MCF 10A (cell line): ENCODE results near the gene CDC42SE1. TPM values are rescaled to one million over a fixed set of nuclear protein-coding genes. Genes with fewer than 3 reads are reported as not detected.

Experiments used
- Bru-seq: library from RNA; stranded (reverse); fragments of 400-500 nt; gene quantifications from one replicate; lab custom pipeline; 2021; lab: Mats Ljungman, UMichigan
- BruChase-seq, 2 experiments: library from RNA; stranded (reverse); fragments of 400-500 nt; gene quantifications; one replicate each; lab custom pipeline; 2021; lab: Mats Ljungman, UMichigan
- BruUV-seq: library from RNA; stranded (reverse); fragments of 400-500 nt; replicated peaks from 2 replicates; lab custom pipeline; 2021; lab: Mats Ljungman, UMichigan
- CTCF ChIA-PET: fragments of 300-600 bp; sonication (Branson Sonifier 250); formaldehyde crosslinking; extraction: SDS; loops from one replicate; lab custom pipeline; 2021; ENCODE audit warnings: antibody characterized with exemption, inconsistent platforms; lab: Yijun Ruan, JAX
- POLR2A ChIA-PET: fragments of 300-600, 350-650 bp; sonication (Branson Sonifier 250); formaldehyde crosslinking; extraction: SDS; loops from one replicate; lab custom pipeline; 2020; ENCODE audit warnings: antibody characterized with exemption, inconsistent platforms; lab: Yijun Ruan, JAX
- DNase-seq: peaks from one replicate; pipeline ENCODE4 v3.0.0-alpha.2; 2018; ENCODE audit not compliant: unreplicated experiment
- H3K27ac Mint-ChIP-seq: one replicate; pipeline ENCODE4 v1.8.0; 2022; ENCODE audit warnings: mild to moderate bottlenecking, low read depth, mixed read lengths; ENCODE audit not compliant: unreplicated experiment
- H3K27me3 Mint-ChIP-seq: one replicate; pipeline ENCODE4 v1.8.0; 2022; ENCODE audit warnings: mixed read lengths; ENCODE audit not compliant: insufficient read depth, unreplicated experiment
- H3K36me3 Mint-ChIP-seq: one replicate; pipeline ENCODE4 v1.8.0; 2022; ENCODE audit warnings: mild to moderate bottlenecking, moderate library complexity, mixed read lengths; ENCODE audit not compliant: insufficient read depth, unreplicated experiment
- H3K4me1 Mint-ChIP-seq: one replicate; pipeline ENCODE4 v1.8.0; 2022; ENCODE audit warnings: mixed read lengths; ENCODE audit not compliant: insufficient read depth, unreplicated experiment
- H3K4me3 Mint-ChIP-seq: one replicate; pipeline ENCODE4 v1.8.0; 2022; ENCODE audit warnings: mild to moderate bottlenecking, moderate library complexity, mixed read lengths; ENCODE audit not compliant: unreplicated experiment
- H3K9me3 Mint-ChIP-seq: one replicate; pipeline ENCODE4 v1.8.0; 2022; ENCODE audit warnings: mixed read lengths; ENCODE audit not compliant: unreplicated experiment
- CTCF ChIP-seq: fragments of 200-600 bp; IDR thresholded peaks from one replicate; pipeline ENCODE4 v1.8.0; 2022; ENCODE audit warnings: antibody characterized with exemption, mild to moderate bottlenecking; ENCODE audit not compliant: unreplicated experiment
- intact Hi-C: fragments of 100-400 bp; cut with micrococcal nuclease; formaldehyde crosslinking; loops from 2 replicates; pipeline ENCODE4 v1.14.1; 2022
- long read RNA-seq: library from polyadenylated mRNA; stranded (forward); transcript quantifications from one replicate; pipeline ENCODE4 v2.0.0, GENCODE V29; 2022
- total RNA-seq: library from RNA; stranded (reverse); gene quantifications from 2 replicates; pipeline ENCODE4 v1.2.3, GENCODE V29; 2022

Gene CDC42SE1
- total RNA-seq (134 and 139 TPM in 2 replicates), Bru-seq, nascent RNA (percentile 85 among the genes with signal in this experiment), BruChase-seq, experiment 1, labeled RNA remaining after a 6-hour chase (percentile 95 among the genes with signal in this experiment), BruChase-seq, experiment 2, labeled RNA remaining after a 2-hour chase (percentile 95 among the genes with signal in this experiment)
- long read RNA-seq, transcript CDC42SE1-201 (5 exons, 3,045 nt), result major isoform, 26 of 44 reads
- long read RNA-seq, partial matches to known transcripts, result 6 of 44 reads
- long read RNA-seq, other reads (novel, unspliced or antisense), result 10 of 44 reads

GRCh38 chr1:151059109-151060006, at the start of gene CDC42SE1:
CDC42SE1 (minus strand) TSS chr1:151059622; CDS start chr1:151055730, 3,892 bp downstream.
- peak within 1 kb of the TSS; percentile 92 for H3K27ac Mint-ChIP-seq
- ChIA-PET POLR2A (interaction anchor here (0.6 to 9.4 kb wide), 20 partner anchors 8 to 738 kb away, joined by 3 to 90 read pairs (median 4); partner anchors contain the start of genes BNIPL, C1orf56, GABPB2 and MINDY1), CTCF (interaction anchor here (0.5 to 3.0 kb wide), 23 partner anchors 8 to 1112 kb away, joined by 3 to 18 read pairs (median 4); partner anchors contain the start of genes C1orf56, CTSK, GABPB2 and MINDY1)
- H3K36me3 Mint-ChIP-seq, result peaks cover 29% of the 10 kb centered on the region
- intact Hi-C loops, result loop anchor here (1.0 to 5.0 kb wide), 4 partner anchors 12 to 497 kb away; partner anchors contain the start of genes MINDY1 and PRUNE1
- peak; percentile 85 for DNase-seq
- H3K4me1 Mint-ChIP-seq, result peaks cover 61% of the 10 kb centered on the region
- peak; percentile 91 for TF ChIP-seq CTCF
- H3K9me3 Mint-ChIP-seq, result no peaks in the 10 kb centered on the region
- H3K4me3 Mint-ChIP-seq, result peak within 1 kb of the TSS; percentile 82
- H3K27me3 Mint-ChIP-seq, result no peaks in the 10 kb centered on the region
- BruUV-seq, result TSS peak; percentile 46

GRCh38 chr1:151108331-151108730, 48.9 kb upstream of the CDC42SE1 start:
- DNase-seq, result peak; percentile 4
- intact Hi-C loops, result no loop called here
- no peak overlapping the region for H3K27ac Mint-ChIP-seq
- H3K36me3 Mint-ChIP-seq, result peaks cover 23% of the 10 kb centered on the region
- no peaks in the 10 kb centered on the region for H3K9me3 Mint-ChIP-seq
- BruUV-seq, result no TSS peak
- TF ChIP-seq CTCF, result no peak
- POLR2A ChIA-PET, result interaction anchor here (0.7 to 1.6 kb wide), 2 partner anchors 58 to 147 kb away, joined by 3 to 5 read pairs; partner anchors contain the start of gene SCNM1
- CTCF ChIA-PET, result interaction anchor here (1.0 to 4.4 kb wide), 3 partner anchors 8 to 68 kb away, joined by 3 to 32 read pairs (median 4); partner anchors contain the start of gene TMOD4
- no peaks in the 10 kb centered on the region for H3K27me3 Mint-ChIP-seq
- no peaks in the 10 kb centered on the region for H3K4me1 Mint-ChIP-seq
- no peak overlapping the region for H3K4me3 Mint-ChIP-seq

GRCh38 chr1:151106894-151107293, 47.5 kb upstream of the CDC42SE1 start:
- CTCF ChIA-PET, result interaction anchor here (1.4 to 4.4 kb wide), 2 partner anchors 7 to 33 kb away, joined by 3 to 32 read pairs; no protein-coding TSS in a partner anchor
- Mint-ChIP-seq H3K4me1 (no peaks in the 10 kb centered on the region), H3K36me3 (peaks cover 23% of the 10 kb centered on the region), H3K27ac (no peak overlapping the region), H3K27me3 (no peaks in the 10 kb centered on the region), H3K9me3 (no peaks in the 10 kb centered on the region), H3K4me3 (no peak overlapping the region)
- intact Hi-C loops, result no loop called here
- TF ChIP-seq CTCF, result no peak
- peak; percentile 13 for DNase-seq
- POLR2A ChIA-PET, result interaction anchor here (0.7 to 1.6 kb wide), 3 partner anchors 9 to 59 kb away, joined by 3 to 5 read pairs (median 3); partner anchors contain the start of gene SCNM1
- no TSS peak for BruUV-seq
